ENCODE results near the gene TM2D1.

Gene TM2D1

DNA sequence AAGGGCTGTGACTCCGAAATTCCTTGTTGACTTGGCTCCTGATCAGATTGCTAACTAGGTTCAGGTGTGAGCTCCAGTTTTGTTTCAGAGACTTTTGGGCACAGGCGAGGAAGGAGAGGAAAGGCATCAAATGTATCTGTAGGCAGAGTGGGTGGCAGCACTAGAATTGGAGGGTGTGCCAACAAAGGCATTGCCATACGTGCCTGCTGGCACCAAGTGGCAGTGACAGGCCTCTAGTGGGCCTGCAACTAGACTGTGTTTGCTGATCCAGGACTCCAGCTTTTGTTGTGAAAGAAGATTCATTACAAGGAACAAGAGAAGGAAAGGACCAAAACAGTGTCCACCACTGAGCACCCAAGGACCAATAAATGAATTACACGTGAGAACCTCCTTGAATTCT lies 79.5 kb downstream of the TM2D1 start:
- no peak for DNase-seq (ENCODE audit: low read depth in 1 of 2, low spot score in 1 of 2)

DNA sequence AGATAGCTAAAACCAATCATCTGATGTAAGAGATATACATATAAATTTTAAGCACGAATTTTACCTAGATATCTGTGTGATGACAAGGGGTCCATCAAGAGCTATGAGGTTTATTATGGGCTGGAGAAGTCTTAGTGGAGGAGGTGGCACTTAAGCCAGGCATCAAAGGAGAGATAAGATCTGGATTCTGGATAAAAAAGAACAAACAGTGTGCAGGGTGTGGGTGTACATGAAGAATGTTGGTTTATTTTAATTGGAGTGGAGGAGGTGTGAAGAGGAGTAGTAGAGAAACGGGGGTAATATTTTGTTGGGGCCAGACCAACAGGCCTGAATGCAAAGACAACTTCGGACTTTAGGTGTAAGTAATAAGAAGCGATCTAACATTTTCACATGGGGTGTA lies 80.6 kb downstream of the TM2D1 start:
- DNase-seq (ENCODE audit: low read depth in 1 of 2, low spot score in 1 of 2), result no peak

DNA sequence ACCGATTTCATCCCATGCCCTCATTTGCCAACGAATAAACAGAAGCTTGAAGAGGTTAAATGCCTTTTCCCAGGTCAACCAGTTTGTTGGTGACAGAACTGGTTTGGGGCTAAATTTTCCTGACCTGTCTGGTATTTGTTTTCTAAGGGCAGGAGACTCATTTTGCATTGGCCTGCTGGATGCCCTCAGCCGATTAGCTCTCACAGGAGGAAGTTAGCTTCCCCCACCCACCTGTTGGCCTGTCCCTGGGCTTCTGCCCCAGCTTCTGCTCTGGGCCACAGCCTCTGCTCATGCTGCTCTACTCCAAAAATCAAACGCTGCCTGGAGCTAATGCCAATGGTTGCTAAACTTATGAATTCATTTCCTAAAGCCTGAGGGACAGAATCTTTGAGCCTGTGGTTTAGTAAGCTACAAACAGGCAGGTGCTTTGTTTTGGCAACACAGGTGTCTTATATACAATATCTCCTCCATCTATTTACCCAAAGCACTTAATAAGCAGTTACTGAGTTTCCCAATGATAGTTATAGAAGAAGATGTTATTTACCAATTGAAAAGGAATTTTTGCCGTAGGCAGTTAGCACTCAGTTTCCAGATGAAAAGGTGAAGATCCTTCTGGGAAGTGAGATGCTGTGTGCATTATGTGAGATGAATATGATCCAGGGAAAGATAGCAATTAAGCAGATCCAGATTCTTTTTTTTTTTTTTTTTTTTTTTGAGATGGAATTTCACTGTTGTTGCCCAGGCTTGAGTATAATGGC lies 82.3 kb downstream of the TM2D1 start:
- no peak for DNase-seq (ENCODE audit: low read depth in 1 of 2, low spot score in 1 of 2)

DNA sequence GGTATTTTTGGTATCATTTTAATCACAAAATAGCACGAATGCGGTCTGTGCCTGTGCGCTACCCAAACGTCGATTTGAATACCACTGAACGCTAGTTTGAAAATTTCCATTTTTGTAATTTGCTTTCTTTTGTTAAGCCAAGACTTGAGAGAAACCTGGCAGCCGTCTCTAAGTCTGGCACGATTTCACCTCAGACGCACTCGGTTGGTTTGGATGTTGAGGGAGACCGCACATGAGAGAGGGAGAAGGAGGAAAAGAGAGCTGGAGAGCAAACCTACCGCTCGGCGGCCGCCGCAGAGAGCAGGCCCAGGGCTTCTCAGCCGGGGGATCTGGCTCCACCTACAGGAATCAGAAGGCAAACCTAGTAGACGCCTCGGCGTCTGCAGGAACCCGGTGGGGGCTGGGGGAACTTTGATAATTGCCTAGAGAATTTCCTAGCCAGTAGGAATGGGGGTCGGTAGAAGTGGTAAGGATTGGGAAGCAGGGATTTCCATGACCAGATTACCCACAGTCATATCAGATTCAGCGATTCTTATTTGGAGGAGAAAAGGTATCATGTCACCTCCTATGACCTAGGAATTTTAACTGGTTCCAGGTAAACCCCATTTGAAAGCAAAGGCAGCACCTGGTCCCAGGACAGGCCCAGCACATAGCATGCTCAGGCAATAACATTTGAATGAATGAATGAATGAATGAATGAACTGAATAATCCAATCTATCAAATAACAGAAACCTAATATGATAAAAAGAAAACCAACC lies 83.2 kb downstream of the TM2D1 start:
- DNase-seq (ENCODE audit: low read depth in 1 of 2, low spot score in 1 of 2), result peak; percentile 7 to 52

DNA sequence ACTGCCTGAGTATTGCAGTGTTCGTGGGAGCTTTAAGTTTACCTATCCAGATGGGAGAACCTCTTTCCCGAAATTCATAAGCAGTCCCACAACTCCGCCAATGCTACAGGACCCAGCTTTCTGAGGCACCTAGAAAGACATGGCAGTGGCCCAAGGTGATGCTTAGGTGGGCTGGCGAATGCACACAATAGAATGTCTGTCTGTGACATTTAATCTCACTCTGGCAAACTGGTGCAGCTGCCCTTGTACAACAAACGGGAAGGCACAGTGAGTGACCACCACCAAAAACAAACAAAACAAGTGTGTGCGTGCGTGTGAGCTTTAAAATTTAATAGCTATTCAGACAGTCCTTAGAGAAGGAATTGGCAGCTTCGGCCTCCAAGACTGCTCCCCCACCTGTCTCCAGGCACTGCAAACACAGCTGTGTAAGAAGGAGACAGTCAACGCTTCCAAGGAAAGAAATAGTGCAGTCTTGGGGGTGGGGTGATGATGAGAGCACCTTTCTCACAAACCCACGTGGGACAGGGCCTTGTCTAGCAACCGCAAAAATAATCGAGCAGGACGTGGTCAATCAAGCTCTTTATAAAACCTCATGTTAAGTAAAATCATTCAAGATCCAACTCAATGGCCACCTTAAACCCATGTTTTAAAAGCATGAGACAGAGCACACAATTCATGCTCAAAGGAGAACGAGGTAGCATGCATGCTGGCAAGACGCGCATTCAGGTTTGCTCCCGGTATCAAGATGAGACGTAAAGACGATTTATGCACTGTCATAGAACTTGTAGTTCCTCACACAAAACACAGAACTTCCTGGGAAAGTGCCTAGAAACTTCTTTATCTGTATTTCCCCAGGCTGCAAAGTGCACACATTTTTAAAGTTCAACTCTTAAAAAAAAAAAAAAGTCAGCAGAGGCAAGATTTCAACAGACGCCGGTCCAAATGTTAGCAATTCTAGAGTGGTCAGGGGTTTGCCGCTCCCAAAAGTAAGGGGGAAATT lies 84.1 kb downstream of the TM2D1 start:
- no peak for DNase-seq (ENCODE audit: low read depth in 1 of 2, low spot score in 1 of 2)

DNA sequence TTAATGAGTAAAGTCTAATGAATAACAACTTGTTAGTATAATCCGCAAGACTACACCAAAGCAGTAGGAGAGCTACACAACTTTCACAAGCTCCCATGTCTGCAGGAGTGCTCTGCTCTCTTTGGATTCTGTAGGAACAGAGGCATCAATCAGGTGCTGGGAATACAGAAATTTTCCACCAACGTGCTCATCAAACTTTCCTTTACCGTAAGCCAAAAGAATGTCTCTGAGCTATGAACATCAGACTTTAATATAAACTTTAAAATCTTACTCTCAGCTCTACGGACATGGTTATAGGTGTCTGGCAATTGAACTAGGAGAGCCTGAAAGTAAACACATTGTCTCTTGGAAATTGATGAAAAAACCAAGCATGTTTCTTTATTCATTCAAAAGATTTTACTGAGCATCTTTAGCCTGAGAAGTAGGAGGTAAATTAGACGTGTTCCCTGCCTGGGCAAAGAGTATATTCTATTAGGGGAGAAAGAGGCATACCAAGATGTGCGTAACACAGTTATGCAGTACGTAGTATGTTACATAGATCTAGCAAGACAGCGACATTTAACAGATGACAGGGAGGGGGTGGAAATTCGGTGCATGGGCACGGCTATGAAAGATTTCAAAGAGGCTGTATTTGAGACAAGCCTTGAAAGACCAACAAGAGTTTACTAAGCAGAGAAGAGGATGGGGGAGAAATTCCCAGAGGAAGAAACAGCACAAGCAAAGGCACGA lies 85.2 kb downstream of the TM2D1 start:
- no peak for DNase-seq (ENCODE audit: low read depth in 1 of 2, low spot score in 1 of 2)

DNA sequence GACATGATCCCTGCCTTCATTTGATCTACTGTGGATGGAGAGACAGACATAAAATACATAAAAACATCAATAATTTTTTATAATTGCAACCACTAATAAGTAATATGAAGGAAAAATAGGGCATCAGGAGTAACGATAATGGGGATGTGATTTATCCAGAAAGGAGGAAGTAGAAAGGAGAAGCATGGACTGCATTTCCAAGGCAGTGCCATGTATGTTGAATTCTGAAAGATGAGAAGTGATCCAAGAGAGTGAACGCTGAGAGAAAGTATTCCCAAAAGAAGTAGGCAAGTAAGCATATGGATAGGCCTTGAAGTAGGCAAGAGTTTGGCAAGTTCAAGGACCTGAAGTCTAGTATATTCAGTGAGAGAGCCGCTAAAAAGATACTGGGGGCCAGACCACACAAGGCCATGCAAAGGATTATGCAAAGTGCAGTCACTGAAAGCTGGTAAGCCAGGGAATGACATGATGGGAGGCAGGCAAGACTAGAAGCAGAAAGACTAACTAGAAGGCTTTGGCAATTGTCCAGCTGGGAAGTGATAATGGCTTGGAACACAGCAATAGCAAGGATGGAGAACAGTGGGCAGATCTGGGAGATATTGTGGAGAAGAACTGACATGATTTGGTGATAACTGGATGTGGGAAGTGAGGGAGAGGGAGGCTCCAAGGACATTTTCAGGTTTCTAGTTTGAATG lies 85.9 kb downstream of the TM2D1 start:
- no peak for DNase-seq (ENCODE audit: low read depth in 1 of 2, low spot score in 1 of 2)

DNA sequence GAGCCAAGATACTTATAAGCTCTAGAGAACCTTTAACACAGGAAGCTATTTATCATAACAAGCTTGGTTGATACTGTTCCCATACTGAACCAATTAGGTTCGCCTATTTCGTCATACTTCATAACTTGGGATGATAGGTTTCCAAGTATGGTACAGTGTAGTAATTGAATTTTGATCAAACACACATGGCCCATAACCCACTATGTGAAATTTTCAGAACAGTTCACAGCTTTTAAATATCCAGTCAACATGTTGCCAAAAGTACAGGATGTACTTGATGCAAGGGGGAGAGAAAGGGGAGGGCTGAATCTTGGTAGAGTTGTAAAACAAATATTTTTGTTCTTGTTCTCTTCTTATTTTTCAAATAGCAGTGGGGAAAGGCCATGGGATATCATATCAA lies 86.6 kb downstream of the TM2D1 start:
- DNase-seq (ENCODE audit: low read depth in 1 of 2, low spot score in 1 of 2), result no peak

DNA sequence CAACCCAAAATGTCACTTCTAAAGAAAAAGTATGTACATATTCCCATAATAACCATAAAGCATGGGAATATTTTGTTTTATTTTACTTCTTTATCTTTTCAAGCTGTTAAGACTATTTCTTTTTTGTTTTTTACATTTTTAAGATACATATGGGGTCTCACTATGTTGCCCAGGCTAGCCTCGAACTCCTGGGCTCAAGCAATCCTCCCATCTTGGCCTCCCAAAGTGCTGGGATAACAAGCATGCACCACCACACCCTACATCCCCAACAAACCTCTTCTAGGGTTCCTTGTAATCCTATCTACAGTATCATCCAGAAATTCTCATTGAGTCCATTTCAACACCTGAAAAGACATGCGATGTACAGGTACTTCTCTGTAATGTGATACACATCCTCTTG lies 87.5 kb downstream of the TM2D1 start:
- no peak for DNase-seq (ENCODE audit: low read depth in 1 of 2, low spot score in 1 of 2)

DNA sequence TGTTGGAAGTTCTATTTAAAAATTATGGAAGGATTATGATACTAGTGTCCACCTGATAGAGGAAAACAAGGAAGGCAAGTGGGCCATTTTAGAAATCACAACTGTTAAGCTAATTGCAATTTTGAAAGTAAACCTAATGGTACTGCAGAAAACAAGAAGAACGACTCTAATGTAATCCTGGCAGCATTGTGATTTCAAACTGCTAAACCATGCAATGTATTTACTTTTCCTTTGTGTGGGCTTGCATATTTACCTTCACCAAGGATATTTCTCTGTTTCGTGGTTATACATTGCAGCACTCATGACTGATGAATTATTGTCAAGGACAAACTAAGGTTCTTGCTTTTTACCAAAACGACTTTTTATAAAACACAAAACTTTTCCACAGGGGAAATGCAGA lies 88.1 kb downstream of the TM2D1 start:
- DNase-seq (ENCODE audit: low read depth in 1 of 2, low spot score in 1 of 2), result no peak

DNA sequence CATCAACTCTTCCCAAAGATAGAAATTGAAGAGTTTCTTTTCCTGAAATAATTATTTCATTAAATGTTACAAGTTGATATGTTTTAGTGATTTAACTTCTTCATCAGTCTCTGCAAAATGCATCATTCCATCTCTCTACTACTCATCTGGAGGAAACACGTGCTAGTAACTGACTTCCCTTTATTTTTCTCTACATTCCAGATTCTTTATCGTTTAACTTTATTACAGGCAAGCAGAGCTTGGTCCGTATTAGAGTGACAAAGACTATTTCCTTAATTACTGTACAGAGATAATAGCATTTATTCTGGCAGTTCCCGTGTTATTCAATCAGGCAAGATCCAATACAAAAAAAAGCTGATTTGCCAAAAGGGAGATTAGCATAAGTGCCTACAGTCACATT lies 88.6 kb downstream of the TM2D1 start:
- DNase-seq (ENCODE audit: low read depth in 1 of 2, low spot score in 1 of 2), result no peak

DNA sequence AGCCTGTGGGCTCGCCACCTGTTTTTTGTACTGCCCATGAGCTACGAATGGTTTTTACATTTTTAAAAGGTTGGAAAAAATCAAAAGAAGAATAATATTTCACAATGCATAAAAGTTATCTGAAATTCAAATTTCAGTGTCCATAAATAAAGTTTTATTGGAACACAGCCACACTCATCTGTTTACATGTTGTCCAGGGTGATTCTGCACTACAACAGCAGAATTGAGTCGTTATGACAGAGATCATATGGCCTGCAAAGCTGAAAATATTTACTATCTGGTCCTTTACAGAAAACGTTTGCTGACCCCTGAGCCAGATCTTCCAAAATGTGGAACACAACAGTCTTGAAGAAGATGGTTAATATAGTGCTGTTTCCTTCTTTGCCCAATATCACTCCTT lies 89.4 kb downstream of the TM2D1 start:
- no peak for DNase-seq (ENCODE audit: low read depth in 1 of 2, low spot score in 1 of 2)

DNA sequence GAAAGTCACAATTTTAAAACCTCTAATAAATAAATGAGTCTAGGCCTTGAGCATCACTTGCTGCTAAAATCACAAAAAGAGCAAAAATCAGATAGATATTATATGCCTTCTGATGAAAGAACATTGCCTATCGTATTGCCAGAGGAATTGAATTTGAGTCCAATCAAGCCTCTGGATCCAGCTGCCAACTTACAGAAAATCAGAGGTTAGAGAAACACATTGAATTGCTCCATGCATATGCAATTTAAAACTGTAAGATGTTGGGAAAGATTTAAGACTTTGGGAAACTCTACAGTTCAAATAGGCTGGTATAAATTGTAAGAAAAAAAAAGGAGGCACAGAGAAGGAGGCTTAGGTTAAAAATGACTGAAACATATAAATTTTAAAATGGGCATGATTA lies 93.5 kb downstream of the TM2D1 start:
- DNase-seq (ENCODE audit: low read depth in 1 of 2, low spot score in 1 of 2), result no peak

Data from activated CD4-positive, alpha-beta T cell treated with anti-CD3 and anti-CD28 coated beads, Interleukin-2, amount 50 U/mL, for 24 hours (primary cell).